PFSK-1 (cell line): ENCODE results near the gene STIM1.

Experiments
- POLR2AphosphoS5 ChIP-seq: IDR thresholded peaks from 2 replicates; pipeline ENCODE4 v1.6.1; 2012; ENCODE audit warnings: low read depth, mild to moderate bottlenecking, control low read depth, low read length, moderate library complexity
- SIN3A ChIP-seq: IDR thresholded peaks from 2 replicates; pipeline ENCODE4 v1.6.1; 2012; ENCODE audit warnings: mild to moderate bottlenecking, low read length, moderate library complexity, borderline replicate concordance; ENCODE audit not compliant: insufficient read depth
- TAF1 ChIP-seq: IDR thresholded peaks from 2 replicates; pipeline ENCODE4 v1.6.1; 2012; ENCODE audit warnings: low read length, control low read depth, borderline replicate concordance; ENCODE audit not compliant: insufficient read depth
- TF ChIP-seq, protein P1 (sequence below), 2 experiments: IDR thresholded peaks; 2 replicates each; pipeline versions ENCODE4 v1.6.1 to v1.8.0; 2011 to 2012; ENCODE audit warnings: low read depth in 2 of 2, low read length in 2 of 2, control low read depth in 1 of 2, inconsistent platforms in 1 of 2, mild to moderate bottlenecking in 1 of 2, moderate library complexity in 1 of 2; ENCODE audit not compliant: insufficient read depth in 1 of 2

DNA sequence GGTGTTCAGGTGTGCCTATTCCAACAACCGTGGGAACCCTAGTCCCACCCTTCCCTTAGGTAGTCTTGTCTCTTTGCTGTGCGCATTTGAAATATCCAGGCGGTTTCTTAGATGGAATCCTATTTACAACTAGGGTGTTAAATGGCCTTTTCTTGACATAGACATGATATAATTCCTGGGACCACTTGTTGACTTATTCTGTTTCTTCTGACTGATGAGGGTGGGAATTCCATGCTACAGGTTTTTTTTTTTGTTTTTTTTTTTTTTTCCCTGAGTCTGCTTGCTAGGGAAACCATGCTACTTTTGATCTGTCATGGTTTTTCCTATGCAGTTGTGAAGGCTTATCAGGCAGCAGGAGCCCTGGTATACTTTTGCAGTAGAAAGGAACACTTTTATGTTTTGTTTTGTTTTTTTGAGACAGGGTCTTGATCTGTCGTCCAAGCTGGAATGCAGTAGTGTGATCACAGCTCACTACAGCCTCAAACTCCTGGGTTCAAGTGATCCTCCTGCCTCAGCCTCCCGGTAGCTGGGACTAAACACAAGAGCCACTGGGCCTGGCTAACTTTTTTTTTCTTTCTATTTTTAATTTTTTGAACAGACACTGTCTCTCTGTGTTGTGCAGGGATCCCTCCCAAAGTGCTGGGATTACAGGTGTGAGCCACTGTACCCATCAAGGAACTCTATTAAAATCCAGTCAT lies 1.5 kb downstream of the STIM1 start:
- TF ChIP-seq, protein P1, sequence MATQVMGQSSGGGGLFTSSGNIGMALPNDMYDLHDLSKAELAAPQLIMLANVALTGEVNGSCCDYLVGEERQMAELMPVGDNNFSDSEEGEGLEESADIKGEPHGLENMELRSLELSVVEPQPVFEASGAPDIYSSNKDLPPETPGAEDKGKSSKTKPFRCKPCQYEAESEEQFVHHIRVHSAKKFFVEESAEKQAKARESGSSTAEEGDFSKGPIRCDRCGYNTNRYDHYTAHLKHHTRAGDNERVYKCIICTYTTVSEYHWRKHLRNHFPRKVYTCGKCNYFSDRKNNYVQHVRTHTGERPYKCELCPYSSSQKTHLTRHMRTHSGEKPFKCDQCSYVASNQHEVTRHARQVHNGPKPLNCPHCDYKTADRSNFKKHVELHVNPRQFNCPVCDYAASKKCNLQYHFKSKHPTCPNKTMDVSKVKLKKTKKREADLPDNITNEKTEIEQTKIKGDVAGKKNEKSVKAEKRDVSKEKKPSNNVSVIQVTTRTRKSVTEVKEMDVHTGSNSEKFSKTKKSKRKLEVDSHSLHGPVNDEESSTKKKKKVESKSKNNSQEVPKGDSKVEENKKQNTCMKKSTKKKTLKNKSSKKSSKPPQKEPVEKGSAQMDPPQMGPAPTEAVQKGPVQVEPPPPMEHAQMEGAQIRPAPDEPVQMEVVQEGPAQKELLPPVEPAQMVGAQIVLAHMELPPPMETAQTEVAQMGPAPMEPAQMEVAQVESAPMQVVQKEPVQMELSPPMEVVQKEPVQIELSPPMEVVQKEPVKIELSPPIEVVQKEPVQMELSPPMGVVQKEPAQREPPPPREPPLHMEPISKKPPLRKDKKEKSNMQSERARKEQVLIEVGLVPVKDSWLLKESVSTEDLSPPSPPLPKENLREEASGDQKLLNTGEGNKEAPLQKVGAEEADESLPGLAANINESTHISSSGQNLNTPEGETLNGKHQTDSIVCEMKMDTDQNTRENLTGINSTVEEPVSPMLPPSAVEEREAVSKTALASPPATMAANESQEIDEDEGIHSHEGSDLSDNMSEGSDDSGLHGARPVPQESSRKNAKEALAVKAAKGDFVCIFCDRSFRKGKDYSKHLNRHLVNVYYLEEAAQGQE (IDR thresholded peaks at IDR 0.05; ENCODE audit: insufficient read depth in 1 of 2, low read depth in 2 of 2, low read length in 2 of 2), result no peak
- TF ChIP-seq POLR2AphosphoS5, result no peak
- no peak for TF ChIP-seq TAF1
- no peak for TF ChIP-seq SIN3A
